GM18505 (cell line): ENCODE measurements around the gene CACHD1.
"Not testable (repeated sequence)": the region's sequence is repeated elsewhere in the genome, so short reads cannot be mapped to it uniquely, and the experiment has no call there.

Experiments
- ATAC-seq: cut with Tn5 transposase; IDR thresholded peaks from one replicate; pipeline ENCODE4 v1.9.1; 2021; ENCODE audit not compliant: unreplicated experiment
- POLR2A ChIP-seq: IDR thresholded peaks from 4 replicates; pipeline ENCODE4 v1.6.1; 2011; ENCODE audit warnings: borderline replicate concordance; ENCODE audit not compliant: insufficient read depth, insufficient read length; ENCODE audit errors: extremely low read depth

CACHD1 gene

DNA sequence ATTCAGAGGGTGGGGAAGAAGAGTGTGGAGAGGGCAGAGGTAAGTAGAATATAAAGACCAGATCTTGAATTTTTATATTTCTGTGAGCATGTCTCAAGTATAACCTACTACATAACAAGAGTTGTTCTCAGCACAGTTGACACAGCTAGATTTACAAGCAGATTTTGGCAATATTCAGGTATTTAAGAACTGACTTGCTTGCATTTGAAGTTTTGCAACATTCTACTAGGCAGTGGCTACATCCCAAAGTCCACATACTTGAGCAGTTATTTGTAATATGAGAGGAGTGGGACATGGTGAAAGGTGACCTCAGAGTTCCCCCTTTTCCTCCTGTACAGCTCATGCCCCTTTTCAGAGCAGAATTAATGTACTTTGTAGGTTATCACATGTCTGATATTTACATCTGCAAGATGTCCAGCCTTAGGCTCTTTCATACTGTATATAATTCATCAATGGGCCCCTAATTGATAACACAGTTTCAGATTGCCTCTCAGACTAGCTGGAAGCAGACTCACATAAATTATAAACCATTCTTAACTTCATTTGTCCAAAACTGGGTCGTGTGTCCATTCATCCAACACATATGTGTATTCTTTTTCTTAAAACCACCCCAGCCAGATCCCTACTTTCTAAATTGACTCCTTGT, 138.2 kb downstream of the CACHD1 start:
- ATAC-seq: no peak
- TF ChIP-seq POLR2A: no peak

DNA sequence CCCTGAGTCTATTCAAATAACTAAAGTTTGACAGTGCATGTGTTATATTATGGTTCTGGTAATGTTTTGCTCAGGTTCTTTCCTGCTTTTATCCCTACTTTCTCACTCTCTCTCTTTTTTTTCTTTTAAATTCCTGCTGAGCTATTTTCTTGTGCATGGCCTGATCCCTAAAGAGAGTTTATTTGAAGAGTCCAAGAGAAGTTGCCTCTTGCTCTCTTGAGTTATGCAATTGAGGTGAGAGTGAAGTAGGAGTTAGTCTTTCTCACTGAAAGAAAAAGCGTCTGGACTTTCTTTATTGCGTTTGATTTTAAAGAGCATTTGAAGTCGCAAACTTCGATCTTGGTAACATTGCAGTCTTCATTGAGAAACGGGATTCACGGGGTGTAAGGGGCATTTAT, 138.7 kb downstream of the CACHD1 start:
- ATAC-seq: no peak
- no peak for TF ChIP-seq POLR2A

DNA sequence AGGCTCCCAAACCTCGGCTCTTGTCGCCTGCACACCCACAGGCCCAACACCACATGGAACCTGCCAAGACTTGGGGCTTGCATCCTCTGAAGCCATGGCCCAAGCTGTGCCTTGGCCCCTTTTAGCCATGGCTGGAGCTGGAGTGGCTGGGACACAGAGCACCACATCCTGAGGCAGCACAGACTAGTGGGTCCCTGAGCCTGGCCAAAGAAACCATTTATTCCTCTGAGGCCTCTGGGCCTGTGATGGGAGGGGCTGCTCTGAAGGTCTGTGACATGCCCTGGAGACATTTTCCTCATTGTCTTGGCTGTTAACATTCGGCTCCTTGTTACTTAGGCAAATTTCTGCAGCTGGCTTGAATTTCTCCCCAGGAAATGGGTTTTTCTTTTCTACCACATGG, 141.0 kb downstream of the CACHD1 start:
- not testable (repeated sequence) for ATAC-seq

DNA sequence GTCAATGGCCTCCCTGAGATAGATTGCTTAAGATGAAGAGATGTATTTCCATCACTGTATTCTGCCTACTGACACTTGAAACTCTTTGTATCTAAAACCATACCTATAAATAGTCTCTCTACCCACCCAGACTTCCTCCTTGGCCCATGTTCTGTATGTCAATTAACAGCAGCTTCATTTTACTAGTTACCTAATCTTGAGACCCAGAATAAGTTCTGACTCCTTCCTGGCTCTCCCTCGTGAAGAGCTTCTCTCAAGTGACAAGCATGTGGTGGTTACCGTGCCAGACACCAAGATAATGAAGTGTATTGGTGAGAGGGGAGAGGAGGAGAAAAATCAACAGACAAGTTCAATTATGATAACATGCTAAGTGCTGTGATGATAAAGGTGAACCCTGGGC, 146.1 kb downstream of the CACHD1 start:
- no peak for TF ChIP-seq POLR2A
- no peak for ATAC-seq

DNA sequence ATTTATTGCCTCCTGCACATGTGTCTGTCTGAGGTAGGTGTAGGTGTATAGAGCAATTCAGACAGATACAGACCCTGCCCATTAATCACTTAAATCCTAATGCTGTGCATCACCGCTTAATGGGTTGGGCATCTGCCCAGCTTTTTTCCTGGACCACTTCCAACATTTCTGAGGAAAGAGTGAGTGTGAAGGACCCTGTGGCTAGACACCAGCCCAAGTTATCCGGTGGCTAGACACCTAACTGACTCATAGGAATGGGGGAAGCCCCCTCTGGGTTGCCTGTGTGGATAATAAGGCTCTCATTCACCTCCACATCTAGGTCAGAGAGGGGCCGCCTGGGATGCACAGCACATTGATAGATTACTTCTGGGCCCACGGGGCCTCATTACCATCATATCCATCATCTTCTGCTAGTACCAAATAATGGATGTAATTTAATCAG, 153.8 kb downstream of the CACHD1 start:
- ATAC-seq: no peak
- TF ChIP-seq POLR2A: no peak

DNA sequence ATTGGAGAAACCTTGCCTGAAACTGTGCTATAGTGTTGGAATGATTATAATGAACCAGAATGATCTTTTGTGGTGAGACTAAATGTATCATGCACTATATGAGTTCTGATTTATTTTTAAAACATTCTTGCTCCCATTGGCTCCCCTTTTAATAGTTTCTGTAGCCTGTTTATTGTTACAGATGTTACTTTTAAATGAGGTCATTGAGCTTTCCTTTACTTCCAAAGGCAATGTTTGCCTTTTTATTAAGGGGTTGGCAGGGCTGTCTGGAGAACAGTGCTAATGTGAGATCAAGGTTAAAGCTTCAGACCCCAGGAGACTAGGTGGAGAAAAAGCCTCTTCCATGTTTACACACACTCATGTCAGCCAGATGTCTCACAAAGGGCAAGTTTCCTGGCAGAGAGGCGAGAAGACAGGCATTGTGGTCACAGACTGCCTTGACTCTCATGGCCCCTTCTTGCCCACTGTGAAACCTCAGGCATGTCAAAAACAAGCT, 154.3 kb downstream of the CACHD1 start:
- no peak for TF ChIP-seq POLR2A
- ATAC-seq: no peak

DNA sequence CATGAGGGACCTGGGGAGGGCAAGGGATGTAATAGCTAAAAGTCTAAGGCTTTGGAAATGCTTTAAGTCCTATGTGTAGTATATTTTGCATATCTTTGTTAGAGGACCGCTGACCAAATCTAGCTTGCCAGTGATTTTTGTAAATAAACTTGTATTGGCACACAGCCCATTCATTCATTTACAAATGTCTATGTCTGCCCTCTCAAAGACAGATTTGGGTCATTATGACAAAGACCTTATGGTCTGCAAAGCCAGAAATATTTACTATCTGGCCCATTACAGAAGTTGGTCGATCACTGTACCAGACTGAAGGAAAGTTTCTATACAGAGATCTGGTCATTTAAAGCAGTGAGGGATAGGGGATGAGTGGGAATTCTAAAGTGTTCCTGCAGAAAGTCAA, 154.9 kb downstream of the CACHD1 start:
- no peak for ATAC-seq
- no peak for TF ChIP-seq POLR2A

DNA sequence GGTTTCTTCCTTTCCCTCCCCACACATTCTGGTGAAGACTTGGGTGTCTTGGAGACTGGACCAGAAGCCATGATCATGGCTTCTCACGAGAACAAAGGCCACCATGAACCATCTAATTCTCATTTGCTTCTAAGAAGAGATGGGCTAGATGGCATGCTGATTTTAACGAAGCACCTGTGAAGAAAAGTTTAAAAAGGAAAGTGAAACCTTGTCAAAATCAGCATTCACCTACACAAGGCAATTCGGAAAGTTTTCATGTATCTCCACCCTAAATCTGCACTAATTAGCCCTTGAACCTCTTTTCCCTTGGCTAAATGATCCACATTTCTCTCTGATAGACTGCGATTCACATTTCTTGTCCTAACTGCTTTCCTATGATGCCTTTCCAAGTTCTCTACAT, 160.7 kb downstream of the CACHD1 start:
- ATAC-seq: no peak
- no peak for TF ChIP-seq POLR2A

DNA sequence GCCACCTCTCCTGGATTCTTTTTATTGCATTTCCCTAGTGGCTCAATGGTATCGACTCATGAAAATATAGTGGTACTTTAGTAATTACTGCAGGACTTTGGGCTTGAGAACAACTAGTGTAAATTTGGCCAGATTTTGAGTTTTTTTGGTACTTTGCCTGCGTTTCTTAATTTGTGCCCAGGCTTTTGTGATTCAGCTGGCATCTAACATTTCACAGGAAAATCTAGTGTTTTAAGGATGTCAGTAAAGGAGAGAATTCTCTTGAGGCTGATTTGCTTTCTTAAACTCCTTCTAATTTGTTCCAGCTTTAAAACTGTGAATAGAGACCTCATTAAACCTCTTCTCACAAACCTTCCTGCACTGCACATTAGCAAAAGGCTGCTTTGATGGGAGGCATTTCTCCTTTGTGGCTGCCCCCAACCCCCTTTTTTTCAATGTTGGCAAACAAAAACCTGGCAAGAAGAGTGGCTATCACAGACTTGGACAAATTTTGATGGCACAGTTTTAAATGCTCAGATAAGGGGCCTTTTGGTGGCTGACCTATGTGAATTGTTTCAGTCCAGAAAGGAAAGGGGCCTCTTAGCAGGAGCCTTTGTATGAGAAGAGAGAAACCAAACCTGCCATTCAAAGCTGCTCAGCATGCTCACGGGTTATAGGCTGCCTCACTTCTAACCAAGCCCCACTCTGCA, 161.6 kb downstream of the CACHD1 start:
- ATAC-seq: no peak

DNA sequence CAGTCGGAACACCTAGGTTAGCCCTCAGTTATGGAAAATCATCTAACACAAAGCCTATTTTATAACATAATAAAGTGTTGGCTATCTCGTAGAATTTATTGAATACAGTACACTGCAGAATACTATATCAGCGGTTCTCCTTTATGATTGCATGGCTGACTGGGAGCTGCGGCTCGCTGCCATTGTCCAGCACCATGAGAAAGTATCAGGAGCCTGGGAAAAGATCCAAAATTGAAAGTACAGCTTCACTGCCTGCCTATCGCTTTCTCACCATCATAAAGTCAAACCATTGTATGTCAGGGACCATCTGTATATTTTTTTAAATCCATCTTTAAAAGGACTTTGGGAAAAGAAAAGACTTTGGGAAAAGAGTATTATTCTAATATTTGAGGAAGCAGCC, 163.0 kb downstream of the CACHD1 start:
- no peak for TF ChIP-seq POLR2A

More for the DNA sequence above, 161.6 kb downstream of the CACHD1 start:
- no peak for TF ChIP-seq POLR2A

DNA sequence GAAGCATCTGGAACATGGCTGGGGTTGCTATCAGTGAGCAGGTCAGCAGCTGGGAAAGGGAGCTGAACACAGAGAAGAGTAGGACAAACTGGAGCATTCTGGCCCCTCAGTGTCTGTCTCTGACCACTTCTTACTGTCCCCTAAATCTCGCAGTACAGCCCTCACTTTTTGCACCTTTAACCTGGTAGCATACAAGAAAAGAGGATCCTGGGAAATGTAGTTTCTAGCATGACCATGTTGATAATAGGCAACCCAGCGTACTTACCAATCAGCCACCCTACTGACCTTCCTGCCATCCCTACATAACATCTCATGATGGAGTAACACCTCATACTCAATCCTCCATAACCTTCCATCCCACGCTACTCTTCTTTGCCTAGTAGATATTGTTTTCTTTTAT, 175.8 kb downstream of the CACHD1 start:
- ATAC-seq: no peak
- no peak for TF ChIP-seq POLR2A

More for the DNA sequence above, 163.0 kb downstream of the CACHD1 start:
- no peak for ATAC-seq

DNA sequence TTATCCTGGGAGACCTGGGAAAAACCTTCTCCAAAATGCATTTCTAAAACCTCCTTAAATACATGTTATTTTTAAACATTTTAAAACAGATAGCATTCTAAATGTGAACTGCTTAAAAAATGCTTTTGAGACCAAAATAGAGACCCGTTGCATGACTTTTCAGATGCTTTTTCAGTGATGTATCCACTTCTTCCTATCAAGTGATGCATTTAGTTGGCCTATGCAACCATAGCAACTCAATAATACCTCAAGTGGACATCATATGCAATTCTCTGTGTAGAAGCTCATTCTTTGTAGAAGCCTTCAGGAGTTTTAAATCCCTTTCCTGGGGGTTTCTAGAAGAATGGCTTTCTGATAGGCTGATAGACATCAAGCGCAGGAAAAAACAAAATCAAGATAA, 180.5 kb downstream of the CACHD1 start:
- no peak for TF ChIP-seq POLR2A
- ATAC-seq: no peak

DNA sequence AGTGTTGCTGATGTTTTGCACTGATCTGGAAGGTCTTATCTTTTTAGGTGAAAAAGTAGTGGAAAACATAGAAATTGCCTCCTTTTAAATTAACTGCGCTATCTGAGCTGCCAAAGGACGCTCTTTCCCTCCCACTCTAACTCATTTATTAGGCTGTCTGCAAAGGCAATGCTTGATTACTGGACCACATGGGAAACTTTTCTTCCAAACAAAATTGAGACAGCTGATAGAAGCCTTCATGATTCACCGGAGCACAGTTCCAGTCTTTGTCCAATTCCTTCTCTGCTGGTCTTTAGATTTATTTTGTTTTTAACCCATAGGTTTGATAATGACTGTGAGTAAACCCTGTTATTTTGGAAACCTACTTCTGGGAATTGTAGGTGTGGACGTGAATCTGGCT, 181.9 kb downstream of the CACHD1 start:
- no peak for TF ChIP-seq POLR2A
- no peak for ATAC-seq

DNA sequence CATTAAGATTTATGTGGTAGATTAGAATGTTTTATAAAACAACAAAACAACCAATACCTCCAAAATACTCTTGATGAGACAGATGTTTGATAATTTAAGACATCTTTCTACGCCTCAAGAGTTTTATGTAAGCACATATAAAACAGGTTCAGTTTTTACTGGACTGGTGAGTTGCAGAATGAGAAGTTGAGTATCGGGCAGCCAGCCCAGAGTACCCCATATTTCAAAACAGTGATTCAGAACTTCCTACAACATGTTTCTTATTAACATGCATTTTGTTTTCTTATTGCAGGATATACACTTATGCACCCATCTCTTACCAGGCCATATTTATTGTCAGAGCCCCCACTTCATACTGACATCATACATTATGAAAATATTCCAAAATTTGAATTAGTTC, 183.5 kb downstream of the CACHD1 start:
- TF ChIP-seq POLR2A: no peak
- ATAC-seq: no peak
